GM12801 (cell line): ENCODE data around the gene GMDS.

Experiments used
- CTCF ChIP-seq: IDR thresholded peaks from one replicate; pipeline ENCODE4 v1.5.1; 2011; ENCODE audit warnings: control low read depth; ENCODE audit not compliant: insufficient read length; ENCODE audit errors: extremely low read depth

The GMDS gene

DNA sequence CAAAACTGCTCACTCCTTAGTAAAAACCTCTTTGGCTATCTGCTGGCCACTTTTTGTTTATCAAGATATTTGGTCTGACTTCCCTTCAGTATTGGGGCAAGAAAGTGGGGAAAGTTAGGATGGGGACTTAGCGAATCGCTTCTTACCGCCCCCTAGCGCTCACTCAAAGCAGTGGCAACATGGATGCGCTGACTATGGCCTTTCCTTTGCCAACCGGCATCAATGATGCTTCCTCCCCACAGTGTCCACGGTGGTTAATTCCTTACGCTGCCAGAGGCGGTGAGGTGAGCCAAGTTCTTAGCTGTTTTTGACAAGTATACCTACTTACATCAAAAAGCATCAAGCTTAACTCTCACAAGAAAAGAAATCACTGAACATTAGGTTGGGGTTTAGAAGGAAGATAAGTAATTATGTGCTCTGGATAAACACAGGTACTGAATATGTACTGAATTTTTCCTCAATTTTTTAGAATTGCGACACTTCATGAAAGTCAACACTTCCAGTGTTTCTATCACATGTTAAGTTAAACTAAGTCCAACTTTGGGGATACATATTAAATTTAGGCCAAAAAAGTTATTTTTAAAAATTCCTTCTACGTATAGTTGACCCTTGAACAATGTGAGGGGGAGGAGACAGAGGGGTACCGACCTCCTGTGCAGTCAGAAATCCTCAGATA is 86.7 kb downstream of the GMDS start:
- TF ChIP-seq CTCF = no peak

DNA sequence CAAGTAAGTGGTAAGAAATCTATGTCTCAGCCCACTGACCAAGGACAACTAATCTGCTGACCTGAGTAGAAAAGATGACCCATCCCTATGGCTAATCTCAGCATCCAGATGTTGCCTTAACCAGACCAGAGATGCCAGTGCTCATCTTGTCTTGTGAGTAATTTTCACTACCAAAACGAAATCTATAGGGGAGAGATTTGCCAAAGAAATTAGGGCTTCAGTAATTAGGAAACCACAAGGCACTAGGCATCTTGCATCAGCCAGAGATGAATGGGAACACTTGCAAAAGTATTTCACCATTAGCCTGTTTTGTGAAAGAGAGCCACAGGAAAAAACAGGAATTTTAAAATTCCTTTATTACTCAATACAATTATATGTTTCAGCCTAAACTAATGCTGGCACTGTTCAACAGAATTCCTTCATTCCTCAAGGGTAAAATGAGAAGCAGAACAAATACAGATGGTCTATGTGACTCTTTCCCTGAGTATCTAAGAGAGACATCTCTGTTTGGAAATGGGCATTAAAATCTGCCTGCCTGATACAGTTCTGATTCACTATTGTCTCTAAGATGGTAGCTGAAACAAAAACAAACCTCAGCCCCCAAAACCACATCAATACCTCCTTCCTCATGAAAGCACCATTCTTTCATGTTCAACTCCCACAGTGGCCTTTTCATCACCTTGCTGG is 87.8 kb downstream of the GMDS start:
- TF ChIP-seq CTCF = no peak

- TF ChIP-seq CTCF = no peak
These were observed 90.2 kb downstream of the GMDS start for GRCh38 chr6:2155206-2155605.

DNA sequence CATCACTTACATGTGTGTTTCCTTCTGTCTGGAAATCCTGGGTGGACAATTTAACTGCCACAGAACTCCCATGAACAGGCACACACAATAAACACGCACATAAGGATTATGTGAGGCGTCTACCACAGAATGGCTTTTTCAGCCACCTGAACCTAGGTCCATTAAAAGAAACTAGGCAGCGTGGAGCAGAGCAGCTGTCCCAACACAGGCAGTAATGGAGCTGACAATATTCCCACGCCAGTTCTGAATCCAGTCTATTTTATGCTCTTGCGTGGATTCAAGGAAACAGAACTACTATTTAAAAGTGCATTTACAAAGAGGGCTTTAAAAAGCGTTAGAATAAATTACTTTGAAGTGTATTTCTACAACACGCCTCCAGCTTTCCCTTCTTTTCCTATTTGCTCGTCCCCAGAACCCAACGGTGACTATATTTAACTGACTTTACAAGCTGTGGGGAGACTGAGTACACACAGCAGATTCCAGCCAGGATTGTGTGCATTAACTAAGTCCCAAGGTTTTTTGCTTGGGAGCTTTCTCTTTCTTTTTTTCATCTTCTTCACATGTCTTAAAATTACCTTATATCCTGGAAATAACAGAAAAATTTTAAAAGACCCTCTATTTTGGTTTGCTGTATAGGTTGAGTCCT is 95.9 kb downstream of the GMDS start:
- no peak for TF ChIP-seq CTCF

- no peak for TF ChIP-seq CTCF
These were observed 96.7 kb downstream of the GMDS start for GRCh38 chr6:2148748-2149147.

- TF ChIP-seq CTCF = no peak
These were observed 97.5 kb downstream of the GMDS start for GRCh38 chr6:2147766-2148448.

DNA sequence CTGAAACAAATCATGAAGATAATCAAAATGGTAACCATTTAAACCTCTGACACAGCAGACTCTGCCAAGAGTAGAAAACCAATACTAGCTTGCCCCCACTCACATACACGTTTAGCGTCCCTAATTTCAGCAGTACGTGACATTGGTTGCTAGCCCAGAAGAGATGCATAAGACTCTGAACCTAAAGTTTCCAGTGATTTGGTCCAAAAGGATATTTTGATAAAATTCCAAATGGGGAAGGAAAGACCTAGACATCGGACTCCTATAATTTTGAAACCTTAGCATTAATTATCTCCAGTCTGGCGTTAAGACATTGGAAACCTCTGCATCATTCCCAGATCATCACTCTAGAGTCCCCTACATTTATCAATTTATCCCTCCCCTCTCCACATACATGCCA is 98.1 kb downstream of the GMDS start:
- TF ChIP-seq CTCF = no peak
